ENCODE measurements around the gene SVIL.

The SVIL gene

GRCh38 chr10:29619241-29619669 is 15.5 kb downstream of the SVIL start:
- Histone ChIP-seq H3K9ac (ENCODE audit: low read length) (no peak overlapping the region), H3K4me3 (ENCODE audit: low read depth, low read length, poor library complexity, severe bottlenecking) (no peak overlapping the region), H3K4me1 (ENCODE audit: insufficient read depth, low read length, severe bottlenecking) (no peaks in the 10 kb centered on the region), H4K20me1 (ENCODE audit: insufficient read depth, low read length) (no peaks in the 10 kb centered on the region), H2AFZ (ENCODE audit: low read length) (no peak overlapping the region), H3K36me3 (ENCODE audit: insufficient read depth, low read length) (no peaks in the 10 kb centered on the region), H3F3A (ENCODE audit: insufficient read depth, low read length) (no peaks in the 10 kb centered on the region), H3K9me2 (ENCODE audit: low read depth, low read length) (no peaks in the 10 kb centered on the region), H3K9me3 (ENCODE audit: low read length) (no peaks in the 10 kb centered on the region), H3K79me2 (ENCODE audit: insufficient read depth, low read length) (no peaks in the 10 kb centered on the region), H3K4me2 (ENCODE audit: low read length) (no peak overlapping the region), H3K27ac (ENCODE audit: low read depth, low read length, poor library complexity, severe bottlenecking) (no peak overlapping the region), H3K27me3 (ENCODE audit: insufficient read depth, low read length) (no peaks in the 10 kb centered on the region)
- TF ChIP-seq CTCF (IDR thresholded peaks at IDR 0.05; ENCODE audit: low read length) (no peak), EZH2 (IDR thresholded peaks at IDR 0.05; ENCODE audit: borderline replicate concordance, low read length) (no peak)

GRCh38 chr10:29618341-29619171 is 16.2 kb downstream of the SVIL start:
- no peaks in the 10 kb centered on the region for H3K4me1 ChIP-seq (ENCODE audit: insufficient read depth, low read length, severe bottlenecking)
- no peak overlapping the region for H2AFZ ChIP-seq (ENCODE audit: low read length)
- no peak overlapping the region for H3K9ac ChIP-seq (ENCODE audit: low read length)
- no peaks in the 10 kb centered on the region for H3K9me3 ChIP-seq (ENCODE audit: low read length)
- H3K4me2 ChIP-seq (ENCODE audit: low read length): no peak overlapping the region
- no peaks in the 10 kb centered on the region for H3K9me2 ChIP-seq (ENCODE audit: low read depth, low read length)
- H3K79me2 ChIP-seq (ENCODE audit: insufficient read depth, low read length): no peaks in the 10 kb centered on the region
- H4K20me1 ChIP-seq (ENCODE audit: insufficient read depth, low read length): no peaks in the 10 kb centered on the region
- no peaks in the 10 kb centered on the region for H3K27me3 ChIP-seq (ENCODE audit: insufficient read depth, low read length)
- no peak overlapping the region for H3K27ac ChIP-seq (ENCODE audit: low read depth, low read length, poor library complexity, severe bottlenecking)
- no peaks in the 10 kb centered on the region for H3K36me3 ChIP-seq (ENCODE audit: insufficient read depth, low read length)
- no peaks in the 10 kb centered on the region for H3F3A ChIP-seq (ENCODE audit: insufficient read depth, low read length)
- H3K4me3 ChIP-seq (ENCODE audit: low read depth, low read length, poor library complexity, severe bottlenecking): no peak overlapping the region
- TF ChIP-seq EZH2 (IDR thresholded peaks at IDR 0.05; ENCODE audit: borderline replicate concordance, low read length) (no peak), CTCF (IDR thresholded peaks at IDR 0.05; ENCODE audit: low read length) (no peak)

GRCh38 chr10:29617880-29618340 is 16.9 kb downstream of the SVIL start:
- no peaks in the 10 kb centered on the region for H3F3A ChIP-seq (ENCODE audit: insufficient read depth, low read length)
- no peak overlapping the region for H3K9ac ChIP-seq (ENCODE audit: low read length)
- no peak overlapping the region for H2AFZ ChIP-seq (ENCODE audit: low read length)
- no peak overlapping the region for H3K4me2 ChIP-seq (ENCODE audit: low read length)
- H3K4me1 ChIP-seq (ENCODE audit: insufficient read depth, low read length, severe bottlenecking): no peaks in the 10 kb centered on the region
- H4K20me1 ChIP-seq (ENCODE audit: insufficient read depth, low read length): no peaks in the 10 kb centered on the region
- no peak for TF ChIP-seq CTCF (IDR thresholded peaks at IDR 0.05; ENCODE audit: low read length)
- no peak for TF ChIP-seq EZH2 (IDR thresholded peaks at IDR 0.05; ENCODE audit: borderline replicate concordance, low read length)
- no peak overlapping the region for H3K27ac ChIP-seq (ENCODE audit: low read depth, low read length, poor library complexity, severe bottlenecking)
- H3K27me3 ChIP-seq (ENCODE audit: insufficient read depth, low read length): no peaks in the 10 kb centered on the region
- H3K9me2 ChIP-seq (ENCODE audit: low read depth, low read length): no peaks in the 10 kb centered on the region
- H3K9me3 ChIP-seq (ENCODE audit: low read length): no peaks in the 10 kb centered on the region
- H3K36me3 ChIP-seq (ENCODE audit: insufficient read depth, low read length): no peaks in the 10 kb centered on the region
- no peak overlapping the region for H3K4me3 ChIP-seq (ENCODE audit: low read depth, low read length, poor library complexity, severe bottlenecking)
- no peaks in the 10 kb centered on the region for H3K79me2 ChIP-seq (ENCODE audit: insufficient read depth, low read length)

All from OCI-LY1 (cell line).